Measurements from ENCODE around the gene PRR5L.

PRR5L gene

GRCh38 chr11:36333468-36333867 is 37.4 kb downstream of the PRR5L start:
- H3K4me2 ChIP-seq (ENCODE audit: low read length, poor library complexity, severe bottlenecking), result no peak overlapping the region
- no peak overlapping the region for H3K4ac ChIP-seq (ENCODE audit: low read depth in 1 of 2, low read length in 2 of 2)
- no peak overlapping the region for H4K91ac ChIP-seq (ENCODE audit: low read length)
- H3K4me1 ChIP-seq (ENCODE audit: control insufficient read depth, insufficient read depth, low read depth, low read length), result no peaks in the 10 kb centered on the region
- H3K4me3 ChIP-seq (ENCODE audit: insufficient read depth in 1 of 2, low read depth in 1 of 2, low read length in 2 of 2), result no peak overlapping the region
- no peak overlapping the region for H2BK120ac ChIP-seq (ENCODE audit: low read depth, low read length)
- no peak overlapping the region for H3K18ac ChIP-seq (ENCODE audit: low read depth in 1 of 2, low read length in 2 of 2)
- no peak overlapping the region for H2AFZ ChIP-seq (ENCODE audit: low read depth, low read length)
- H2AK5ac ChIP-seq (ENCODE audit: low read length, severe bottlenecking), result no peak overlapping the region
- H2BK12ac ChIP-seq (ENCODE audit: low read length in 2 of 2), result no peak overlapping the region
- no peak overlapping the region for H2BK5ac ChIP-seq (ENCODE audit: low read depth, low read length, poor library complexity, severe bottlenecking)
- no peaks in the 10 kb centered on the region for H3K9me3 ChIP-seq (ENCODE audit: control insufficient read depth, low read length)
- H3K23ac ChIP-seq (ENCODE audit: low read length in 2 of 2), result no peak overlapping the region
- H3K79me1 ChIP-seq (replicated peaks; ENCODE audit: low read length, poor library complexity, severe bottlenecking), result no peaks in the 10 kb centered on the region
- H2BK15ac ChIP-seq (ENCODE audit: low read depth, poor library complexity, severe bottlenecking), result no peak overlapping the region
- no peak overlapping the region for H3K9ac ChIP-seq (ENCODE audit: low read length)
- no peaks in the 10 kb centered on the region for H3K36me3 ChIP-seq (ENCODE audit: control insufficient read depth in 1 of 2, insufficient read depth in 2 of 2, low read depth in 1 of 2, low read length in 2 of 2)
- DNase-seq, result peak; percentile 46
- H3K27ac ChIP-seq (ENCODE audit: low read length, poor library complexity, severe bottlenecking), result no peak overlapping the region
- 42% methylated on average over 1 of the region's 1 CpG for WGBS
- no peak overlapping the region for H4K8ac ChIP-seq (ENCODE audit: low read length)
- H3K27me3 ChIP-seq (ENCODE audit: control insufficient read depth in 1 of 2, insufficient read depth in 1 of 2, low read length in 2 of 2), result no peaks in the 10 kb centered on the region
- H3K14ac ChIP-seq (ENCODE audit: low read length in 2 of 2), result no peak overlapping the region

- Histone ChIP-seq H3K27me3 (ENCODE audit: control insufficient read depth in 1 of 2, insufficient read depth in 1 of 2, low read length in 2 of 2) (no peaks in the 10 kb centered on the region), H2BK120ac (ENCODE audit: low read depth, low read length) (no peak overlapping the region), H2AK5ac (ENCODE audit: low read length, severe bottlenecking) (no peak overlapping the region), H4K91ac (ENCODE audit: low read length) (no peak overlapping the region), H2AFZ (ENCODE audit: low read depth, low read length) (no peak overlapping the region), H2BK5ac (ENCODE audit: low read depth, low read length, poor library complexity, severe bottlenecking) (no peak overlapping the region), H3K4ac (ENCODE audit: low read depth in 1 of 2, low read length in 2 of 2) (no peak overlapping the region), H4K8ac (ENCODE audit: low read length) (no peak overlapping the region), H3K4me2 (ENCODE audit: low read length, poor library complexity, severe bottlenecking) (no peak overlapping the region), H3K27ac (ENCODE audit: low read length, poor library complexity, severe bottlenecking) (no peak overlapping the region), H3K4me1 (ENCODE audit: control insufficient read depth, insufficient read depth, low read depth, low read length) (no peaks in the 10 kb centered on the region), H3K23ac (ENCODE audit: low read length in 2 of 2) (no peak overlapping the region), H3K36me3 (ENCODE audit: control insufficient read depth in 1 of 2, insufficient read depth in 2 of 2, low read depth in 1 of 2, low read length in 2 of 2) (no peaks in the 10 kb centered on the region), H2BK12ac (ENCODE audit: low read length in 2 of 2) (no peak overlapping the region), H3K9me3 (ENCODE audit: control insufficient read depth, low read length) (no peaks in the 10 kb centered on the region), H3K18ac (ENCODE audit: low read depth in 1 of 2, low read length in 2 of 2) (no peak overlapping the region), H3K14ac (ENCODE audit: low read length in 2 of 2) (no peak overlapping the region), H3K79me1 (replicated peaks; ENCODE audit: low read length, poor library complexity, severe bottlenecking) (no peaks in the 10 kb centered on the region), H3K4me3 (ENCODE audit: insufficient read depth in 1 of 2, low read depth in 1 of 2, low read length in 2 of 2) (no peak overlapping the region), H2BK15ac (ENCODE audit: low read depth, poor library complexity, severe bottlenecking) (no peak overlapping the region), H3K9ac (ENCODE audit: low read length) (no peak overlapping the region)
- 77% methylated on average over 2 of the region's 2 CpGs for WGBS
- peak; percentile 37 for DNase-seq
Observed at GRCh38 chr11:36333897-36334296, 37.8 kb downstream of the PRR5L start.

- WGBS, result 89% methylated on average over 2 of the region's 2 CpGs
- Histone ChIP-seq H3K4me3 (ENCODE audit: insufficient read depth in 1 of 2, low read depth in 1 of 2, low read length in 2 of 2) (no peak overlapping the region), H3K4me2 (ENCODE audit: low read length, poor library complexity, severe bottlenecking) (no peak overlapping the region)
Observed at GRCh38 chr11:36339888-36340287, 43.8 kb downstream of the PRR5L start.

GRCh38 chr11:36340897-36341296 is 44.8 kb downstream of the PRR5L start:
- H3K79me1 ChIP-seq (replicated peaks; ENCODE audit: low read length, poor library complexity, severe bottlenecking), result no peaks in the 10 kb centered on the region
- no peak overlapping the region for H2BK120ac ChIP-seq (ENCODE audit: low read depth, low read length)
- no peak overlapping the region for H2BK12ac ChIP-seq (ENCODE audit: low read length in 2 of 2)
- H2BK5ac ChIP-seq (ENCODE audit: low read depth, low read length, poor library complexity, severe bottlenecking), result no peak overlapping the region
- H3K27ac ChIP-seq (ENCODE audit: low read length, poor library complexity, severe bottlenecking), result no peak overlapping the region
- no peak overlapping the region for H3K23ac ChIP-seq (ENCODE audit: low read length in 2 of 2)
- no peaks in the 10 kb centered on the region for H3K9me3 ChIP-seq (ENCODE audit: control insufficient read depth, low read length)
- no peak overlapping the region for H2AK5ac ChIP-seq (ENCODE audit: low read length, severe bottlenecking)
- H3K4ac ChIP-seq (ENCODE audit: low read depth in 1 of 2, low read length in 2 of 2), result no peak overlapping the region
- peaks cover 0 to 35% of the 10 kb centered on the region in 2 experiments for H3K27me3 ChIP-seq (ENCODE audit: control insufficient read depth in 1 of 2, insufficient read depth in 1 of 2, low read length in 2 of 2)
- H3K4me2 ChIP-seq (ENCODE audit: low read length, poor library complexity, severe bottlenecking), result no peak overlapping the region
- no peaks in the 10 kb centered on the region for H3K36me3 ChIP-seq (ENCODE audit: control insufficient read depth in 1 of 2, insufficient read depth in 2 of 2, low read depth in 1 of 2, low read length in 2 of 2)
- no peak overlapping the region for H4K8ac ChIP-seq (ENCODE audit: low read length)
- WGBS, result 86% methylated on average over 4 of the region's 5 CpGs
- peaks cover 9% of the 10 kb centered on the region for H3K4me1 ChIP-seq (ENCODE audit: control insufficient read depth, insufficient read depth, low read depth, low read length)
- H4K91ac ChIP-seq (ENCODE audit: low read length), result no peak overlapping the region
- DNase-seq, result no peak
- H2BK15ac ChIP-seq (ENCODE audit: low read depth, poor library complexity, severe bottlenecking), result no peak overlapping the region
- H3K9ac ChIP-seq (ENCODE audit: low read length), result no peak overlapping the region
- no peak overlapping the region for H3K14ac ChIP-seq (ENCODE audit: low read length in 2 of 2)
- no peak overlapping the region for H2AFZ ChIP-seq (ENCODE audit: low read depth, low read length)
- H3K18ac ChIP-seq (ENCODE audit: low read depth in 1 of 2, low read length in 2 of 2), result no peak overlapping the region
- no peak overlapping the region for H3K4me3 ChIP-seq (ENCODE audit: insufficient read depth in 1 of 2, low read depth in 1 of 2, low read length in 2 of 2)

More at GRCh38 chr11:36339888-36340287, 43.8 kb downstream of the PRR5L start:
- DNase-seq, result no peak
- no peaks in the 10 kb centered on the region for H3K36me3 ChIP-seq (ENCODE audit: control insufficient read depth in 1 of 2, insufficient read depth in 2 of 2, low read depth in 1 of 2, low read length in 2 of 2)
- H2BK12ac ChIP-seq (ENCODE audit: low read length in 2 of 2), result peak overlapping the region in 1 of 2 experiments; percentile 35
- H3K4ac ChIP-seq (ENCODE audit: low read depth in 1 of 2, low read length in 2 of 2), result no peak overlapping the region
- no peak overlapping the region for H3K18ac ChIP-seq (ENCODE audit: low read depth in 1 of 2, low read length in 2 of 2)
- H4K91ac ChIP-seq (ENCODE audit: low read length), result peak overlapping the region; percentile 86
- H4K8ac ChIP-seq (ENCODE audit: low read length), result peak overlapping the region; percentile 4
- H3K79me1 ChIP-seq (replicated peaks; ENCODE audit: low read length, poor library complexity, severe bottlenecking), result no peaks in the 10 kb centered on the region
- no peak overlapping the region for H2AFZ ChIP-seq (ENCODE audit: low read depth, low read length)
- no peak overlapping the region for H3K14ac ChIP-seq (ENCODE audit: low read length in 2 of 2)
- H3K4me1 ChIP-seq (ENCODE audit: control insufficient read depth, insufficient read depth, low read depth, low read length), result peaks cover 4% of the 10 kb centered on the region
- H2BK5ac ChIP-seq (ENCODE audit: low read depth, low read length, poor library complexity, severe bottlenecking), result no peak overlapping the region
- no peak overlapping the region for H3K9ac ChIP-seq (ENCODE audit: low read length)
- no peak overlapping the region for H2BK120ac ChIP-seq (ENCODE audit: low read depth, low read length)
- H2AK5ac ChIP-seq (ENCODE audit: low read length, severe bottlenecking), result no peak overlapping the region
- no peak overlapping the region for H3K27ac ChIP-seq (ENCODE audit: low read length, poor library complexity, severe bottlenecking)
- H3K9me3 ChIP-seq (ENCODE audit: control insufficient read depth, low read length), result no peaks in the 10 kb centered on the region
- peaks cover 0 to 28% of the 10 kb centered on the region in 2 experiments for H3K27me3 ChIP-seq (ENCODE audit: control insufficient read depth in 1 of 2, insufficient read depth in 1 of 2, low read length in 2 of 2)
- H2BK15ac ChIP-seq (ENCODE audit: low read depth, poor library complexity, severe bottlenecking), result no peak overlapping the region
- H3K23ac ChIP-seq (ENCODE audit: low read length in 2 of 2), result peak overlapping the region in 1 of 2 experiments; percentile 62

All from mesenchymal stem cell (in vitro differentiated cells and primary cell).